NT2/D1 (cell line): ENCODE measurements around the gene CNIH1.

Experiments used
- SUZ12 ChIP-seq: IDR thresholded peaks from 2 replicates; pipeline ENCODE4 v1.6.1; 2011; ENCODE audit not compliant: insufficient read length, insufficient read depth; ENCODE audit errors: extremely low read depth
- YY1 ChIP-seq: IDR thresholded peaks from 2 replicates; pipeline ENCODE4 v1.6.1; 2011; ENCODE audit not compliant: insufficient read length, insufficient read depth
- ZNF274 ChIP-seq: IDR thresholded peaks from 2 replicates; pipeline ENCODE4 v1.6.1; 2011; ENCODE audit warnings: mild to moderate bottlenecking, low read depth, low read length

DNA sequence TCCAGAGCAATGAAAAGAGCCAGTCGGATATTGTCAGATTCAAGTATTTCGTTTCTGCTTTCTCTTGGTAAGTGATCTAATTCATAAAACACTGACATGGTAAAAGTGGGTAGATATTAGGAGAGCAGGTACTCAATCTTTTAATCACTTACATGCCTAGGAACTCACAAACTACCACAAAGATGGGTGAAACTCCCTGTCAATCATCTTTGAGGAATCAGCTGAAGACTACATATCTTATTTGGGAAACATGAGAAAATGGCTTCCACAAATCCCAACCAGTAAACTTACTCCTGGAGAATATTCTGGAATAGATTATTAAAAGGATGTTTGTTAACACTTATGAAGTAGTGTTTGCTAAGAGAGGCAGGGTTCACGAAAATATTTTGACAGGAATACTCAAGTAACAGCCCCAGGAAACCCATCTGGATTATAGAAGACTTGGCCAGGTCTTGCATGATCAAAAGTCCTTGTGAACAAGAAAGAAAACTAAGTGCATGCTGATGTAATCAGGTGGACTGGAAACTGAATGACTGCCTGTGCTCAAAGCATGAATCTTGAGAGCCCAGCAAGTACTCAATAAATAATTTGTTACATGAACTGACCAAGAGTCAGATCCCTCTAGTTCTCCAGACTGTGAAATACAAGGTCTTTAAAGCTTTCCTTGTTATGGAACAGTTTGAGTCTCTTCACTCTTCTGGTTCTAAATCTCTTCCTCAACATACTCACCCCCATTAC is 15.5 kb downstream of the CNIH1 start:
- no peak for TF ChIP-seq YY1
- no peak for TF ChIP-seq ZNF274
- TF ChIP-seq SUZ12, result no peak
